Measurements from ENCODE around the gene ARID3B. TPM values are rescaled to one million over a fixed set of nuclear protein-coding genes. Genes with fewer than 3 reads are reported as not detected.
A peak's percentile ranks its signal among the peaks of the same experiment; 100 is the strongest.

The ARID3B gene
- total RNA-seq, 1 experiment from 2014 or later, result 36.1 TPM

- CTCF ChIA-PET, result interaction anchor here (0.7 kb wide), 1 partner anchor 103 kb away, joined by 3 read pairs; no protein-coding TSS in a partner anchor
- BruUV-seq (replicated peaks), result no TSS peak
- no peak for TF ChIP-seq CTCF (IDR thresholded peaks at IDR 0.05; ENCODE audit: insufficient read depth in 1 of 2, low read depth in 1 of 2, low read length in 1 of 2, severe bottlenecking in 1 of 2, unreplicated experiment in 1 of 2)
- POLR2A ChIA-PET, result no interaction called here
- peaks cover 2% of the 10 kb centered on the region; the same call in 1 of the 2 replicates for H3K36me3 ChIP-seq (ENCODE audit: control insufficient read depth, insufficient read depth, low read length)
- Mint-ChIP-seq H3K27me3 (ENCODE audit: insufficient read depth, unreplicated experiment) (no peaks in the 10 kb centered on the region), H3K9me3 (ENCODE audit: unreplicated experiment) (no peaks in the 10 kb centered on the region), H3K27ac (ENCODE audit: unreplicated experiment) (peak overlapping the region; percentile 16), H3K4me1 (ENCODE audit: low read depth, unreplicated experiment) (peaks cover 13% of the 10 kb centered on the region), H3K36me3 (ENCODE audit: insufficient read depth, unreplicated experiment) (peaks cover 49% of the 10 kb centered on the region), H3K4me3 (ENCODE audit: unreplicated experiment) (no peak overlapping the region)
- intact Hi-C loops (cut with micrococcal nuclease; ENCODE audit: unreplicated experiment), result no loop called here
- H3K4me3 ChIP-seq (ENCODE audit: low read depth, low read length), result no peak overlapping the region
- no peak for DNase-seq
- no peaks in the 10 kb centered on the region for H3K27me3 ChIP-seq (replicated peaks; ENCODE audit: control insufficient read depth, insufficient read depth, low read length)
- H3K4me1 ChIP-seq, result peaks cover 5% of the 10 kb centered on the region; the same call in 1 of the 2 replicates
- no peaks in the 10 kb centered on the region for H3K9me3 ChIP-seq
Measured at GRCh38 chr15:74592222-74592621, 51.2 kb downstream of the ARID3B start.

- Histone ChIP-seq H3K27me3 (replicated peaks; ENCODE audit: control insufficient read depth, insufficient read depth, low read length) (no peaks in the 10 kb centered on the region), H3K9me3 (no peaks in the 10 kb centered on the region), H3K36me3 (ENCODE audit: control insufficient read depth, insufficient read depth, low read length) (peaks cover 2% of the 10 kb centered on the region), H3K4me1 (peaks cover 9% of the 10 kb centered on the region), H3K4me3 (ENCODE audit: low read depth, low read length) (no peak overlapping the region)
- Mint-ChIP-seq H3K27ac (ENCODE audit: unreplicated experiment) (peak overlapping the region; percentile 16), H3K4me1 (ENCODE audit: low read depth, unreplicated experiment) (peaks cover 18% of the 10 kb centered on the region), H3K27me3 (ENCODE audit: insufficient read depth, unreplicated experiment) (no peaks in the 10 kb centered on the region), H3K4me3 (ENCODE audit: unreplicated experiment) (no peak overlapping the region), H3K36me3 (ENCODE audit: insufficient read depth, unreplicated experiment) (peaks cover 57% of the 10 kb centered on the region), H3K9me3 (ENCODE audit: unreplicated experiment) (no peaks in the 10 kb centered on the region)
- DNase-seq, result no peak
- BruUV-seq (replicated peaks), result no TSS peak
- ChIA-PET POLR2A (no interaction called here), CTCF (no interaction called here)
- TF ChIP-seq CTCF (IDR thresholded peaks at IDR 0.05; ENCODE audit: insufficient read depth in 1 of 2, low read depth in 1 of 2, low read length in 1 of 2, severe bottlenecking in 1 of 2, unreplicated experiment in 1 of 2), result no peak
- intact Hi-C loops (cut with micrococcal nuclease; ENCODE audit: unreplicated experiment), result no loop called here
Measured at GRCh38 chr15:74593122-74593521, 52.1 kb downstream of the ARID3B start.

GRCh38 chr15:74594455-74594854, 53.4 kb downstream of the ARID3B start:
- H3K36me3 ChIP-seq (ENCODE audit: control insufficient read depth, insufficient read depth, low read length), result peaks cover 2% of the 10 kb centered on the region
- POLR2A ChIA-PET, result no interaction called here
- no peaks in the 10 kb centered on the region for H3K9me3 ChIP-seq
- H3K4me3 ChIP-seq (ENCODE audit: low read depth, low read length), result no peak overlapping the region
- no peaks in the 10 kb centered on the region for H3K9me3 Mint-ChIP-seq (ENCODE audit: unreplicated experiment)
- H3K27me3 Mint-ChIP-seq (ENCODE audit: insufficient read depth, unreplicated experiment), result no peaks in the 10 kb centered on the region
- no peaks in the 10 kb centered on the region for H3K27me3 ChIP-seq (replicated peaks; ENCODE audit: control insufficient read depth, insufficient read depth, low read length)
- CTCF ChIA-PET, result interaction anchor here (0.7 kb wide), 1 partner anchor 221 kb away, joined by 3 read pairs; no protein-coding TSS in a partner anchor
- DNase-seq, result no peak
- peaks cover 69% of the 10 kb centered on the region for H3K36me3 Mint-ChIP-seq (ENCODE audit: insufficient read depth, unreplicated experiment)
- peaks cover 15% of the 10 kb centered on the region for H3K4me1 ChIP-seq
- intact Hi-C loops (cut with micrococcal nuclease; ENCODE audit: unreplicated experiment), result no loop called here
- peaks cover 18% of the 10 kb centered on the region for H3K4me1 Mint-ChIP-seq (ENCODE audit: low read depth, unreplicated experiment)
- no peak overlapping the region for H3K27ac Mint-ChIP-seq (ENCODE audit: unreplicated experiment)
- BruUV-seq (replicated peaks), result no TSS peak
- H3K4me3 Mint-ChIP-seq (ENCODE audit: unreplicated experiment), result no peak overlapping the region
- TF ChIP-seq CTCF (IDR thresholded peaks at IDR 0.05; ENCODE audit: insufficient read depth in 1 of 2, low read depth in 1 of 2, low read length in 1 of 2, severe bottlenecking in 1 of 2, unreplicated experiment in 1 of 2), result no peak

Data from Caco-2 (cell line).